Right lobe of liver (tissue), 6 donors: Measurements from ENCODE around the gene EHD4. TPM values are rescaled to one million over a fixed set of nuclear protein-coding genes. Genes with fewer than 3 reads are reported as not detected.
A peak's percentile ranks its signal among the peaks of the same experiment; 100 is the strongest.

Source experiments
- ATAC-seq, 4 donors: fragments of 200-7000 bp; cut with Tn5 transposase; one replicate each; pipeline ENCODE4 v1.9.1; 2020; ENCODE audit warnings: mild to moderate bottlenecking in 4 of 4, moderate library complexity in 4 of 4
- DNase-seq, 3 donors: peaks; one replicate each; pipeline ENCODE4 v3.0.0-alpha.2; 2020
- H3K27ac ChIP-seq, 3 donors: fragments of 200-600 bp; one replicate each; pipeline ENCODE4 v1.8.0; 2022
- H3K27me3 ChIP-seq, 2 donors: fragments of 200-600 bp; one replicate each; pipeline ENCODE4 v1.8.0; 2022
- H3K36me3 ChIP-seq, 4 donors: fragments of 200-600 bp; sonication (generic) in 1 of 4; one replicate each; pipeline versions ENCODE4 v1.5.1 to v1.8.0; 2017 to 2022; ENCODE audit warnings: control low read depth in 1 of 4
- H3K4me1 ChIP-seq, 4 donors: fragments of 200-600 bp; sonication (generic) in 1 of 4; one replicate each; pipeline versions ENCODE4 v1.5.1 to v1.8.0; 2017 to 2022; ENCODE audit warnings: control low read depth in 1 of 4
- H3K4me3 ChIP-seq, 3 donors: fragments of 200-600 bp; one replicate each; pipeline ENCODE4 v1.8.0; 2022
- H3K9me3 ChIP-seq, 4 donors: fragments of 200-600 bp; sonication (generic) in 1 of 4; one replicate each; pipeline versions ENCODE4 v1.5.1 to v1.8.0; 2017 to 2022; ENCODE audit warnings: control low read depth in 1 of 4
- CTCF ChIP-seq, 4 donors: fragments of 200-600 bp in 3 of 4; fragments of 450-650 bp in 1 of 4; IDR thresholded peaks; one replicate each; pipeline versions ENCODE4 v1.5.1 to v1.8.0; 2016 to 2022; ENCODE audit warnings: antibody characterized with exemption in 4 of 4, mild to moderate bottlenecking in 2 of 4
- POLR2A ChIP-seq: fragments of 450-650 bp; IDR thresholded peaks from one replicate; pipeline ENCODE4 v1.6.1; 2017; ENCODE audit warnings: antibody characterized with exemption, mild to moderate bottlenecking
- WGBS: methylation state at CpG from one replicate; pipeline ENCODE4 v1.1.6; 2018; ENCODE audit warnings: low coverage, low lambda C conversion rate; ENCODE audit not compliant: insufficient coverage; ENCODE audit errors: missing lambda C conversion rate; 5-methylcytosine and 5-hydroxymethylcytosine counted together
- intact Hi-C, 2 donors: fragments of 100-400 bp; cut with DNase I; formaldehyde crosslinking; loops; one replicate each; pipeline versions ENCODE4 v1.11.2 to v1.14.1; 2022
- total RNA-seq, 6 experiments: library from RNA; depleted of rRNA in 2 of 6; stranded (reverse); fragments of >200 nt in 2 of 6; fragmentation: NEBNext Ultra II Directional in 3 of 6; extraction: Animal tissue kit (Norgen Biotek cat#: 25700) in 3 of 6; gene quantifications; one replicate each; pipeline versions ENCODE4 v1.1.0 to v1.2.4, GENCODE V29; 2016 to 2023
- donor health status: DM: no; HTN: yes; CAD: no.
- donor health status: DM: no; HTN: no; CAD: no.
- donor health status: DM: no; HTN: no; CAD: no.
- donor health status: DM: no; HTN: yes; CAD: no.
- donor health status: DM: no; HTN: yes; CAD: no.

The EHD4 gene
- total RNA-seq, 6 experiments from 2014 or later = 4.7 to 21.5 (median 11.1) TPM

- Histone ChIP-seq H3K36me3 (no peaks in the 10 kb centered on the region), H3K27me3 (no peaks in the 10 kb centered on the region), H3K9me3 (no peaks in the 10 kb centered on the region), H3K4me3 (no peak overlapping the region), H3K4me1 (no peaks in the 10 kb centered on the region), H3K27ac (no peak overlapping the region)
- TF ChIP-seq CTCF (IDR thresholded peaks at IDR 0.05) (no peak), POLR2A (no peak)
- DNase-seq (peak in 1 of 3 donors; percentile 44), ATAC-seq (no peak)
- WGBS = 40% methylated on average over 2 of the region's 7 CpGs
- intact Hi-C loops = loop anchor here in 1 of 2 donors (5.0 to 10.0 kb wide), 2 partner anchors 67 to 95 kb away; no protein-coding TSS in a partner anchor
Measured at GRCh38 chr15:41990243-41990605, 17.9 kb upstream of the EHD4 start.

GRCh38 chr15:41989573-41990242, 17.4 kb upstream of the EHD4 start:
- TF ChIP-seq CTCF (IDR thresholded peaks at IDR 0.05) = peak; percentile 97 to 99 (median 98)
- no peak for TF ChIP-seq POLR2A
- Histone ChIP-seq H3K27ac (no peak overlapping the region), H3K4me1 (no peaks in the 10 kb centered on the region), H3K27me3 (no peaks in the 10 kb centered on the region), H3K4me3 (no peak overlapping the region), H3K9me3 (no peaks in the 10 kb centered on the region), H3K36me3 (no peaks in the 10 kb centered on the region)
- 9% methylated on average over 4 of the region's 9 CpGs for WGBS
- DNase-seq (peak; percentile 81 to 88 (median 85)), ATAC-seq (peak; percentile 91 to 97 (median 96))
- intact Hi-C loops = loop anchor here (5.0 to 10.0 kb wide), 3 partner anchors 68 to 95 kb away; no protein-coding TSS in a partner anchor

GRCh38 chr15:41988896-41989572, 16.7 kb upstream of the EHD4 start:
- Histone ChIP-seq H3K36me3 (no peaks in the 10 kb centered on the region), H3K4me1 (no peaks in the 10 kb centered on the region), H3K27me3 (no peaks in the 10 kb centered on the region), H3K9me3 (no peaks in the 10 kb centered on the region), H3K4me3 (no peak overlapping the region), H3K27ac (no peak overlapping the region)
- ATAC-seq = no peak
- intact Hi-C loops = loop anchor here in 1 of 2 donors (5.0 kb wide), 1 partner anchor 78 kb away; no protein-coding TSS in a partner anchor
- 64% methylated on average over 4 of the region's 21 CpGs for WGBS
- DNase-seq = peak in 1 of 3 donors; percentile 44
- TF ChIP-seq CTCF (IDR thresholded peaks at IDR 0.05) (no peak), POLR2A (no peak)

GRCh38 chr15:41987925-41988275, 15.5 kb upstream of the EHD4 start:
- Histone ChIP-seq H3K9me3 (no peaks in the 10 kb centered on the region), H3K27ac (no peak overlapping the region), H3K4me1 (no peaks in the 10 kb centered on the region), H3K27me3 (no peaks in the 10 kb centered on the region), H3K4me3 (no peak overlapping the region), H3K36me3 (no peaks in the 10 kb centered on the region)
- ATAC-seq (no peak), DNase-seq (peak in 1 of 3 donors; percentile 35)
- TF ChIP-seq CTCF (IDR thresholded peaks at IDR 0.05) = no peak
- no peak for TF ChIP-seq POLR2A
- intact Hi-C loops = loop anchor here in 1 of 2 donors (5.0 kb wide), 1 partner anchor 79 kb away; no protein-coding TSS in a partner anchor
- 88% methylated on average over 3 of the region's 11 CpGs for WGBS
